DND-41 (cell line): ENCODE measurements around the gene TPO.

Experiments
- ATAC-seq: fragments of 200-7000 bp; cut with Tn5 transposase; 3 replicates; pipeline ENCODE4 v1.9.1; 2021; ENCODE audit warnings: low read depth; ENCODE audit not compliant: insufficient read depth
- DNase-seq: peaks from one replicate; pipeline ENCODE4 v3.0.0-alpha.2; 2020
- H2AFZ ChIP-seq: 2 replicates; pipeline ENCODE4 v1.6.0; 2012; ENCODE audit warnings: low read depth, low read length
- H3K27ac ChIP-seq: 2 replicates; pipeline ENCODE4 v1.5.1; 2012; ENCODE audit warnings: low read length, inconsistent platforms
- H3K27me3 ChIP-seq: fragments of 200-600 bp; sonication (generic); 2 replicates; pipeline ENCODE4 v1.6.0; 2012; ENCODE audit warnings: low read length, mild to moderate bottlenecking, inconsistent platforms; ENCODE audit not compliant: insufficient read depth, poor library complexity
- H3K36me3 ChIP-seq: 2 replicates; pipeline ENCODE4 v1.5.1; 2012; ENCODE audit warnings: low read length, inconsistent platforms; ENCODE audit not compliant: insufficient read depth
- H3K4me1 ChIP-seq: 2 replicates; pipeline ENCODE4 v1.5.1; 2012; ENCODE audit warnings: mild to moderate bottlenecking, low read length; ENCODE audit not compliant: insufficient read depth
- H3K4me2 ChIP-seq: 2 replicates; pipeline ENCODE4 v1.6.0; 2012; ENCODE audit warnings: mild to moderate bottlenecking, moderate library complexity, low read length, inconsistent platforms; ENCODE audit not compliant: insufficient read depth
- H3K4me3 ChIP-seq, 2 experiments: fragments of 200-600 bp in 1 of 2; shearing (Covaris generic) in 1 of 2; 2 replicates each; pipeline ENCODE4 v1.5.1; 2012 to 2016; ENCODE audit warnings: inconsistent platforms in 2 of 2, low read length in 2 of 2, mild to moderate bottlenecking in 2 of 2, low read depth in 1 of 2, moderate library complexity in 1 of 2
- H3K79me2 ChIP-seq: 2 replicates; pipeline ENCODE4 v1.6.0; 2012; ENCODE audit warnings: low read length, inconsistent platforms; ENCODE audit not compliant: insufficient read depth
- H3K9ac ChIP-seq: 2 replicates; pipeline ENCODE4 v1.6.0; 2012; ENCODE audit warnings: low read depth, mild to moderate bottlenecking, inconsistent platforms, low read length, moderate library complexity
- H3K9me3 ChIP-seq: 2 replicates; pipeline ENCODE4 v1.5.1; 2012; ENCODE audit warnings: low read length, moderate library complexity, mild to moderate bottlenecking, inconsistent platforms; ENCODE audit not compliant: insufficient read depth, severe bottlenecking
- H4K20me1 ChIP-seq: 2 replicates; pipeline ENCODE4 v1.6.0; 2012; ENCODE audit warnings: low read length; ENCODE audit not compliant: insufficient read depth
- EZH2 ChIP-seq: IDR thresholded peaks from 3 replicates; pipeline ENCODE4 v1.6.1; 2012; ENCODE audit warnings: borderline replicate concordance, low read depth, mild to moderate bottlenecking, moderate library complexity, low read length, inconsistent platforms; ENCODE audit not compliant: severe bottlenecking
- TF ChIP-seq, protein P1 (sequence below): IDR thresholded peaks from 2 replicates; pipeline ENCODE4 v1.5.1; 2012; ENCODE audit warnings: borderline replicate concordance, low read length, moderate library complexity, mild to moderate bottlenecking; ENCODE audit not compliant: poor library complexity, severe bottlenecking; ENCODE audit errors: extremely low read depth

TPO gene

DNA sequence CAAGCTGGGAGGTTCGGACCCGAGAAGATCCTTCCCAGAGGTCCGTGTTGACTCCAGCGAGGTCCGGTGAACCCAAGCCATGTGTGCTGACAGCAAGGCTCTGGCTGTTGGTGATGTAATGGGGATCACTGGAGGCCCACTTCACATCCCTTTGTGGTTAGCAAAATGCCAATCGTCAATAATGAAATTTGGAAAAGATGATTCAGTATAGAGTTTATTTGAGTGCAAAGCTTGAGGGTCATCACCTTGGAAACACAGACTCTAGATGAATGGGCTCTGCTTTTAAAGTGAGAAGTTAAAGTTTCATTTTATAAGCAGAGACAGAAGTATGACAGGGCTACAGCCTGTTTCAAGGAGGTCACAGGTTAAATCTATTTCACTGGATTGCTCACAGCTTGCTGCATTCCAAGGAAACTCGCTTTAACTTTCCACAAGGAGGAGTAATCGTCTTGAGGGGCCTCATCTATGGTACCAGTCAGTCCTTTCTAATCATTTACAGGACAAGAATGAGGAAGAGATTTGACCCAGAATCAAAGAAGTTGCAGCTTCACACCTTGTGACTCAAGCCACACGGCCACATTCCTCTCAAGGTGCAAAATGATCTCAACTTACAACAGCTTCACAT, 140.5 kb downstream of the TPO start:
- no peak overlapping the region for H3K27ac ChIP-seq
- H2AFZ ChIP-seq, result no peak overlapping the region
- no peaks in the 10 kb centered on the region for H3K9me3 ChIP-seq
- H3K4me3 ChIP-seq, result no peak overlapping the region
- no peak overlapping the region for H3K4me2 ChIP-seq
- no peak for TF ChIP-seq EZH2
- TF ChIP-seq, protein P1, sequence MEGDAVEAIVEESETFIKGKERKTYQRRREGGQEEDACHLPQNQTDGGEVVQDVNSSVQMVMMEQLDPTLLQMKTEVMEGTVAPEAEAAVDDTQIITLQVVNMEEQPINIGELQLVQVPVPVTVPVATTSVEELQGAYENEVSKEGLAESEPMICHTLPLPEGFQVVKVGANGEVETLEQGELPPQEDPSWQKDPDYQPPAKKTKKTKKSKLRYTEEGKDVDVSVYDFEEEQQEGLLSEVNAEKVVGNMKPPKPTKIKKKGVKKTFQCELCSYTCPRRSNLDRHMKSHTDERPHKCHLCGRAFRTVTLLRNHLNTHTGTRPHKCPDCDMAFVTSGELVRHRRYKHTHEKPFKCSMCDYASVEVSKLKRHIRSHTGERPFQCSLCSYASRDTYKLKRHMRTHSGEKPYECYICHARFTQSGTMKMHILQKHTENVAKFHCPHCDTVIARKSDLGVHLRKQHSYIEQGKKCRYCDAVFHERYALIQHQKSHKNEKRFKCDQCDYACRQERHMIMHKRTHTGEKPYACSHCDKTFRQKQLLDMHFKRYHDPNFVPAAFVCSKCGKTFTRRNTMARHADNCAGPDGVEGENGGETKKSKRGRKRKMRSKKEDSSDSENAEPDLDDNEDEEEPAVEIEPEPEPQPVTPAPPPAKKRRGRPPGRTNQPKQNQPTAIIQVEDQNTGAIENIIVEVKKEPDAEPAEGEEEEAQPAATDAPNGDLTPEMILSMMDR, result no peak
- peaks cover 10% of the 10 kb centered on the region for H3K4me1 ChIP-seq
- H4K20me1 ChIP-seq, result no peaks in the 10 kb centered on the region
- H3K9ac ChIP-seq, result no peak overlapping the region
- ATAC-seq, result no peak
- DNase-seq, result no peak
- no peaks in the 10 kb centered on the region for H3K36me3 ChIP-seq
- H3K27me3 ChIP-seq, result no peaks in the 10 kb centered on the region
- no peaks in the 10 kb centered on the region for H3K79me2 ChIP-seq

DNA sequence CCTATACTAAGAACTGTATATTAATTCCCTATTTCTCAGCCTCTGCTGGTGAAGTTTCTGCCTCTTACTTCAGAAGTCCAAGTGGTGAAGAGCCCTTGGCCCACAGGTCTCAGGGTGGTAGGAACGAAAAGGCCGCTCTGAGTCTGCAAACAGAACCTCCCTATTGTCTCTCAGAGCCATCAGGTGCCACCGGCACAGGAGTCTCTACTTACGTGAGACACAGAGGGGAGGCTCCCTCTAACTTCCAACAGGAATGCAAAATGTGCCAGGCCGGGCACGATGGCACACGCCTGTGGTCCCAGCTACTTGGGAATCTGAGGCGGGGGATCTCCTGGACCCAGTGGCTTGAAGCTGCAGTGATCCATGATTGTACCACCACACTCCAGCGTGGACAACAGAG, 143.0 kb downstream of the TPO start:
- H3K4me2 ChIP-seq, result no peak overlapping the region
- no peaks in the 10 kb centered on the region for H3K79me2 ChIP-seq
- no peaks in the 10 kb centered on the region for H3K4me1 ChIP-seq
- H3K9me3 ChIP-seq, result no peaks in the 10 kb centered on the region
- H3K9ac ChIP-seq, result no peak overlapping the region
- H3K27me3 ChIP-seq, result no peaks in the 10 kb centered on the region
- H3K4me3 ChIP-seq, result no peak overlapping the region
- no peaks in the 10 kb centered on the region for H3K36me3 ChIP-seq
- no peaks in the 10 kb centered on the region for H4K20me1 ChIP-seq
- no peak overlapping the region for H2AFZ ChIP-seq
- DNase-seq (no peak), ATAC-seq (no peak)
- H3K27ac ChIP-seq, result no peak overlapping the region
- TF ChIP-seq, protein P1, result no peak
- no peak for TF ChIP-seq EZH2

DNA sequence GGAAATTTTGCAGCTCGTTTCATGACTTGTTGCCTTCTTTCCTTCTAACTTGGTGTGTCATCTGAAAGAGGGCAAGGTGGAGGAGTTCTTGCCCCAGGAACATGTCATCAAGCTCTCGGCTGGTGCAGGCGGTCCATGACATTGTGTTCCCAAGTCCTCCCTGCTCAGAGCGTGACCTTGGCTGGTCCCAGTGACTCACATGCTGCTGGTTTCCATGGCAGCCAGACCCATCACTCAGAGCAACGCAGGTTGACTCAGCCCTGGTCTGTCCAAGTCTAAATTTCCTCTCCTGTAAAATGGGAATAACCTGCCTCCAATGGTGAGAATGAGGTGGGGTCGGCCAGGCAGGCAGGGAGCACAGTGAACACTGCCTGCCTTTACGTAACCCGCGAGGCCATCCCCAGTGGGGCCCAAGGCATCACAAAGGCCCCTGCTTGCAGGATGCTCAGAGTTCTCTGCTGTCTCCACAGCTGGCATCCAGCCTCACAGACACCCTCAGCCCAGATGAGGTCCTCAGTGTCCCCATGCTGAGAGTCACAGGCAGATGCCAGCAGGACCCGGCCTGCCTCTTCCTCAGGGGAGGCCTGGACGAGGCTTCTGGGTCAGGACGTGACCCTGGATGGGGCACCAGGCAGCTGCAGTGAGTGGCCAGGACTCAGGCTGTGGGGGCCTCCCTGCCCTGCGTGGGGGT, 143.7 kb downstream of the TPO start:
- Histone ChIP-seq H3K9ac (no peak overlapping the region), H3K4me1 (no peaks in the 10 kb centered on the region), H3K27ac (no peak overlapping the region), H3K4me2 (no peak overlapping the region), H3K4me3 (no peak overlapping the region), H4K20me1 (no peaks in the 10 kb centered on the region), H3K9me3 (no peaks in the 10 kb centered on the region), H2AFZ (no peak overlapping the region), H3K27me3 (no peaks in the 10 kb centered on the region), H3K36me3 (no peaks in the 10 kb centered on the region), H3K79me2 (no peaks in the 10 kb centered on the region)
- no peak for ATAC-seq
- TF ChIP-seq, protein P1, result no peak
- no peak for TF ChIP-seq EZH2
- no peak for DNase-seq
